Measurements from ENCODE around the gene TENM3. TPM values are rescaled to one million over a fixed set of nuclear protein-coding genes. Genes with fewer than 3 reads are reported as not detected.
"Not testable (repeated sequence)": the region's sequence is repeated elsewhere in the genome, so short reads cannot be mapped to it uniquely, and the experiment has no call there.

Gene TENM3
- 2.8 TPM for total RNA-seq

GRCh38 chr4:182243204-182243603 is at the start of gene TENM3:
Gene TENM3, plus strand, starts transcription at chr4:182243402. Its CDS starts 80,619 bp downstream, at chr4:182324021.
- H3K4me3 ChIP-seq; H3K27me3 ChIP-seq; intact Hi-C loops (cut with DNase I); H3K9me3 ChIP-seq; DNase-seq (ENCODE audit: low spot score in 2 of 2); H3K4me1 ChIP-seq; H3K36me3 ChIP-seq; H3K27ac ChIP-seq: not testable (repeated sequence)

DNA sequence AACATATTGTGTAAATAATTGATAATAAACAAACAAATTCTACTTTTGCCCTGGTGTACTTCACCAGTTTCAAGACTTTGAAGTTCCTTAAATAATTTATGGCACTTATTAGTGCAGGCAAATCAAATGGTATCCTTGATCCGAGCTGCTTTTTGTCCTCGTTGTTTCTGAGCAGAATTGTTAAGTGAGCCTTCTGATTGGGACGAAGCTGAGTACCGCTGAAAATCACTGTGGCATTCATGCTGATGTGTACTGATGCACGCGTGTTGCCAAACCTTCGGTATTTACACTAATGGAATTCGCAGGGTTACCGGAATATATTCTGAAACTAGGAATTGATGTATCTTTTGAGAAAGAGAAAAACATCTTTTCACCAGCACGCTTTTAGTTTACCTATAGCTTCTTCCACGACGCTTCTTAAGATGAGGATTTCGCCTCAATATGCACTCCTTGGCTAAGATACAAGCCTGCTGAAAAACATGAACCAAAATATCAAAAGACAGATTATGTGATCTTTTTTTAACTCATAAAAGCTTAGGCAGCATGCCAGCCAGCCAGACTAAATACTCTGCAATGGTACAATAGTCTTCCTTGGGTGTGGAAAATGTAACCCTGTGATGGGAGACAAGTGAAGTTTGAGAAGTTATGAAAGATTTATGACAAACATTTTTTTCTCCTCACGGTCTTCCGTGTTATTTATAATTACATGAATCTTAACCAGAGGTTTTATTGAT is 48.9 kb upstream of the TENM3 start:
- no peak overlapping the region for H3K27ac ChIP-seq
- TF ChIP-seq CTCF (IDR thresholded peaks at IDR 0.05), result no peak
- no peaks in the 10 kb centered on the region for H3K27me3 ChIP-seq
- no peaks in the 10 kb centered on the region for H3K4me1 ChIP-seq
- H3K36me3 ChIP-seq, result no peaks in the 10 kb centered on the region
- H3K9me3 ChIP-seq, result no peaks in the 10 kb centered on the region
- DNase-seq (ENCODE audit: low spot score in 2 of 2), result no peak
- intact Hi-C loops (cut with DNase I), result no loop called here
- H3K4me3 ChIP-seq, result no peak overlapping the region

DNA sequence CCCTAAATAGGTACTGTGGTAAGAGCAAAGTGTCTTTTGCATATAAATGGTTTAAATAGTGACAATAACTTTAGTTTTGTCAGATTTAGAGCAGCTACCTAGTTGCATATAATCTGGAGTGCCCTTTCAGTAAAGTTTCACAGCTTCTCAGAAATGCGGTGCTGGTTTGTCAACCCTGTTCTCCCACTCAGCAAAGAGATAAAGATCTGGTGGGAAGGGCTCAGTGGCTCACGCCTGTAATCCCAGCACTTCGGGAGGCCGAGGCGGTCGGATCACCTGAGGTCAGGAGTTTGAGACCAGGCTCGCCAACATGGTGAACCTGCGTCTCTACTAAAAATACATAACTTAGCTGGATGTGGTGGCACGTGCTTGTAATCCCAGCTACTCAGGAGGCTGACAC is 45.6 kb upstream of the TENM3 start:
- intact Hi-C loops (cut with DNase I), result no loop called here
- H3K4me3 ChIP-seq, result no peak overlapping the region
- no peak for TF ChIP-seq CTCF (IDR thresholded peaks at IDR 0.05)

GRCh38 chr4:182201871-182202270 is 41.3 kb upstream of the TENM3 start:
- H3K27ac ChIP-seq, result no peak overlapping the region
- H3K9me3 ChIP-seq, result no peaks in the 10 kb centered on the region
- TF ChIP-seq CTCF (IDR thresholded peaks at IDR 0.05), result no peak
- H3K27me3 ChIP-seq, result no peaks in the 10 kb centered on the region
- no peak overlapping the region for H3K4me3 ChIP-seq
- intact Hi-C loops (cut with DNase I), result no loop called here
- no peak for DNase-seq (ENCODE audit: low spot score in 2 of 2)
- no peaks in the 10 kb centered on the region for H3K4me1 ChIP-seq
- H3K36me3 ChIP-seq, result no peaks in the 10 kb centered on the region

More for the DNA sequence above, 45.6 kb upstream of the TENM3 start:
- H3K36me3 ChIP-seq, result no peaks in the 10 kb centered on the region
- H3K27ac ChIP-seq, result no peak overlapping the region
- DNase-seq (ENCODE audit: low spot score in 2 of 2), result no peak
- H3K4me1 ChIP-seq, result no peaks in the 10 kb centered on the region
- no peaks in the 10 kb centered on the region for H3K27me3 ChIP-seq
- no peaks in the 10 kb centered on the region for H3K9me3 ChIP-seq

GRCh38 chr4:182202650-182203049 is 40.6 kb upstream of the TENM3 start:
- no peak overlapping the region for H3K4me3 ChIP-seq
- intact Hi-C loops (cut with DNase I), result no loop called here
- no peak for TF ChIP-seq CTCF (IDR thresholded peaks at IDR 0.05)
- H3K4me1 ChIP-seq, result no peaks in the 10 kb centered on the region
- H3K27ac ChIP-seq, result no peak overlapping the region
- no peaks in the 10 kb centered on the region for H3K27me3 ChIP-seq
- H3K9me3 ChIP-seq, result no peaks in the 10 kb centered on the region
- no peak for DNase-seq (ENCODE audit: low spot score in 2 of 2)
- no peaks in the 10 kb centered on the region for H3K36me3 ChIP-seq

DNA sequence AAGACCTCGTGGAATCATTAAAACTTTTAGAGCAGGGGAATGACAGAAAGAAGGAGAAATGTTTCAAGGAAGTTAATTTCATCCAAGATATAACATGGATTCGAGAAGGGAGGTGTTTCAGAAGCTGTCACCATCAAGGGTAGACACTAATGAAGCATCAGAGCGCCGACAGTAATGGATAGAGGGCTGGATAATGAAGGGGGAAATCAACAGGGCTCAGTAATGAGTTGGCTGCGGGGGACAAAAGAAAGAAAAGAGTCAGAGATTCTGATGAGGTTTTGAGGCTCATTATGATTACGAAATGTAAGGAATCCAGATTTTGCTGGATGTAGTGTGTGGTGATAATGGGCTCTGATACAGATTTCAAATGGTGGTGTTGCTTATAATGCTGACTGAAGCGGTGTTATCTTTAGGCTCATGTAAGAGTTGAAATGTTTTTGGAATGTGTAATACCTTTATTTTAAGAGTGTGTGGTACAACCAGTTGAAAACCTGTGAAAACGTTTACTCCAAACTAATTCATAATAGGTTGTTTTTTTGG is 39.3 kb upstream of the TENM3 start:
- Histone ChIP-seq H3K4me3 (no peak overlapping the region), H3K4me1 (no peaks in the 10 kb centered on the region), H3K27ac (no peak overlapping the region), H3K27me3 (no peaks in the 10 kb centered on the region), H3K9me3 (no peaks in the 10 kb centered on the region), H3K36me3 (no peaks in the 10 kb centered on the region)
- TF ChIP-seq CTCF (IDR thresholded peaks at IDR 0.05), result no peak
- DNase-seq (ENCODE audit: low spot score in 2 of 2), result no peak
- intact Hi-C loops (cut with DNase I), result no loop called here

Data from ascending aorta (tissue), 2 donors.